HG02759 (cell line): ENCODE measurements around the gene ZMIZ1.

Experiments
- ATAC-seq: cut with Tn5 transposase; IDR thresholded peaks from one replicate; pipeline ENCODE4 v1.9.1; 2021; ENCODE audit warnings: mild to moderate bottlenecking, moderate library complexity; ENCODE audit not compliant: unreplicated experiment

Gene ZMIZ1

DNA sequence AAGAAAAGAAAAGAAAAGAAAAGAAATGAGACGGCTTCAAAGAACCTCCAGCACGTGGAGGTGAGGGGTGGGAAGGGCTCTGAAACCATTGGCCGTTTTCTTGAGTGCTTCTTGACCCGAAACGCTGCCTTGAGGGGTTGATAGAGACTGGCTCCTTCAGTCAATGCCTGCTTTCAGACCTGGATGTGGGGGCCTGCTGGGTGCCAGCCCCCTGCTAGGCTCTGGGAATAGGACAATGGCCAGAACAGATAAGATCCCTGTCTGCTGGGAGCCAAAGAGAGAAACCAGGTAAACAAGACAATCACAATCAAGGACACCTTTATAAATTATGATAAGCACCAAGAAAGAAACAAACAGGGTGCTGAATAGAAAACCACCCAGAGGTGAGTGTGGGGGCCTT, 27.7 kb downstream of the ZMIZ1 start:
- ATAC-seq, result no peak

DNA sequence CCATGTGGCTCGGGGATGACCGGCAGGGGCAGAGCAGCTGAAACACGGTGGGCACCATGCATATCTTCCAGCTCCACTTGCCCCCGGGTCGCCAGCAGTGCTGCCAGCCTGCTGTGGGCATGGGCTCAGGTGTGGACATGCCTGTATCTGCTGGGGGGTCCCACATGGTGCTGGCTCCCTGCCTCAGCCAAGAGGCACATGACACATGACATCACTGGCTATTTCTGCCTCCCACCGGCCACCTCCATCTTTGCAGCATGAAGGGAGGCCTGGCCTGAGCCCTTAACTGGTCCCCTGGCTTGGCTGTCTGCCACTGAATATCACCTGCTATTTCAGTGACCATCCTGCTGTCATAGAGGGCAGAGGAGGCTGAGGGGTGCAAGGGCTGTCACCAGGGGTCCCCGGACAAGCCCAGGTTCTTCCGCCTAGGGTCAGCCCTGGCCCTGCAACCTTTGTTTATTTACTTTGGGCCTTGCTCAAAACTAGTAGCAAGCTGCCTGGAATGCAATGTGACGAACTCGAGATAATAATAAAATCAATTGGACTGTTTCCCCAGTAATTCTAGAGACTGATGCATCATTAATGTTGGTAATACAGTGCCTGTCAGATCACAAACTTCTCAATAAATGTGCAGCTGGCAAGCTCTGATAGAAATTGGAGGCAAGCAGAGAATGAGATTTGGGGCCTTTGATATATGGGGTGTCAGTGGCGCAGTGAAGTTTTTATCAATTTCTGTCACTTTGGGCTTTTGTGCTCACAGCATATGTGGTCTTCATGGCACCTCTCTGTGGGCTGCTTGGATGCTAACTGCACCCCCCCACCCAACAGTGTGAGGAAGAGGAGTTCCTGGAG, 28.5 kb downstream of the ZMIZ1 start:
- ATAC-seq, result no peak

DNA sequence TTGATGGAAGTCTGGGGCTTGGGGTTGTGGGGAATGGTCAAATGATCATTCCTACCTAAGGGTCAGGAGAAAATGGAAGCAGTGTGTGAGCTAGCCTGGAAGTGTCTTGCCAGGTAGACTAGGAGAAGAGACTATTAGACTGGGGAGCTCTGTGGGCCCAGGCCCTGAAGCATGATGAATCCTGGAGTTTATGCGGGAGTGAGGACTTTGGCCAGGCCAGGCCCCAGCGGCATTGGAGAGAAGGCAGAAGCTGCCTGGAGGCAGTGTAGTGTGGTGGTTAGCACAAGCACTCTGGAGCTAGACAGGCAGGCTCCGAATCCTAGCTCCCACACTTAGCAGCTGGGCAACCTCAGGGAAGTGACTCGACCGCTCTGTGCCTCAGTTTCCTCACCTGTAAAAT, 29.3 kb downstream of the ZMIZ1 start:
- ATAC-seq, result no peak

DNA sequence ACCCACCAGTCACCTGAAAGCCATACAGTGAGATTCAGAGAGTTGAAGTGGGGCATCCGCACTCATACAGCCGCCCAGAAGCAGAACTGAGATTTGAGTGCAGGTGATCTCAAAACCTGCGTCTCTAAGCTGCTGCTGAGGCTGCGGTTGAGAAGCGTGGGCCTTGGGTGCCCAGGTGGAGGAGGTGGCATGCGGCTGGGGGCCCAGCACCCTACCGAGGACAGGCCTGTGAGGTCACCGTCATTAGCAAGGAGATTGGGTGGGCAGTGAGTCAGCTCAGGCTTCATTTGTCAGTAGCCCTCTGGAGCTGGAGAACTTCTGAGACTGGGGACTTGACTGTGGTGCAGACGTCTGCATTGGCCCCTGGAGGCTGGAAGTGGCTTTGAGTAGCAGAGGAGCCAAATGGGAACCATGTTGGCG, 29.8 kb downstream of the ZMIZ1 start:
- ATAC-seq, result peak; percentile 76

DNA sequence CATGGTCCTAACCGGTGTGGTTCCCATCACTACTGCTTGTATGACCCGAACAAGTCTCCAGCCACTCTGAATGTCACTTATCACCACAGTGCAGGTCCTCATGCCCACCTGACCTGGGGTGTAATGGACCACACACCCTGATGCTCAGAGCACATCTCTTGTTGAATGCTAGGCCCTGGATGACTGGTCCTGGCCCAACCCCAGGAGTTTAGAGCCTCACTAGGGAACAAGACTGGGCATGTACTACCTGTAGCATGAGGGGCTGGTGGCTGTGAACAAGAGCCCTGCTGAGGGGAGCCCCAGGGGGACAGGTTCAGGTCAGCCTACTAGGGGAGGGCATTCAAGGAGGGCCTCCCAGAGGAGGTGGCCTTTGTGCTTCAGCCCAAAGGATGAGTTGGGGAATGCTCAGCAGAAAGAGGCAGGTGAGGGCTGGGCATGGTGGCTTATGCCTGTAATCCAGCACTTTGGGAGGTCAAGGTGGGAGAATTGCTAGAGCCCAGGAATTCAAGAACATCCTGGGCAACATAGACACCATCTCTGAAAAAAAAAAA, 31.2 kb downstream of the ZMIZ1 start:
- no peak for ATAC-seq

DNA sequence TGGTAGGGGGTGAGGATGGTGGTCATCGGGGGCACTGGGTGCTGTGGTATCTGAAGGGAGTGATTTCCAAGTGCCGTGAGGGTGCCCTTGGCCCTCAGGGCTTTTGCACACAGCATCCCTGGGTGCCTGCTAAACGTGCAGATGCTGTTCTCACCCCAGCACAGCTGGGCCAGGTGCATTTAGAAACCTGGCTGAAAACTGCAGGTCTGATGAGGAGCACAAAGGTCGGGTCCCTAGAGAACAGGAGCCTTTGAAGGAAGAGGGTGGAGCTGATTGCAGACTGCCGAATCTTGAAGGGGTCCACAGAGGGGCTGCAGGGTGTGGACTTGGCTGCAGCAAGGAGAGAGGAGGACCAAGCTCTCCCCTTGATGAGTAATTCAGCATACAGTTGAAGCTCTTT, 32.0 kb downstream of the ZMIZ1 start:
- ATAC-seq, result no peak

DNA sequence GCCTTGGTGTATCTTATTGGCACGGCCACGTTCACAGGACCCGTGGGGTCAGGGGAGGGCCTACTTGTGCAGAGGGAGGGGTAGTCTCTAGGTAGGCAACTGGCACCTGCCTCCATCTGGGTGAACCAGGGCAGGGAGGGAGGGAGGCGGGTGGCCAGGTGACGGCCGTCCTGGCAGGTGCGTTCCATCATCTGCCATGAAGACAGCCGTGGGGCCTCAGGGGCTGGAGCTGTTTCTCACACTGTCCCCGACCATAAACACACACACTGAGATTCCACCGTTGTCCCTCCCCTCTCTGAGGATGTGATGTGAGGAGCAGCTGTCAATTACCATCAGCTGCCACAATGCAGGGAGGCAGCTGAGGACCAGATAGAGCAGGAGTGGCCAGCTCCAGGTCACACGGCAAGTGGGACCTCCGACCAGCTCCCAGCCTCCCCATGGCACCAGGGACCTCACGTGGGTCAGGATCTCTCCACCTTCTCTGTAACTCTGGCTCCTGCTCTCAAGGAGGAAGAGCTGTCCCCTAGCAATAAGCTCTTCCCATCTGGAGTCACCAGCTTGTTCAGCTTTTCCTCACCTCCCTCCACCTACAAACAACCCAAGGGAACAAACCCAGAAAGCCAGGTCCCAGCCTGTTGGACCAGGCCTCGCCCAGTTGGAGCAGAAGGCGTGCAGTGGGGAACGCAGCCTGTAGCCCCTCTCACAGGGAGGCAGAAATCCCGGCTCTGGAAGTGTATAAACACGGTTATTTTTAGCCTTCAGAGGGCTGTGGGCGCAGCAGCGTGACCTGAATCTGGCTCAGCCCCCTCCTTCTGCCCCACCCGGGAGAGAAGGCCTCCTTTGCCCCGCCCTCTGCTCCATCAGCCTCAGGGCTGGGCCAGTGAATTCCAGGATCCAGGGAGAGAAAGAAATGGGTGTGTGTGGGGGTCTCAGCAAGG, 33.1 kb downstream of the ZMIZ1 start:
- no peak for ATAC-seq

DNA sequence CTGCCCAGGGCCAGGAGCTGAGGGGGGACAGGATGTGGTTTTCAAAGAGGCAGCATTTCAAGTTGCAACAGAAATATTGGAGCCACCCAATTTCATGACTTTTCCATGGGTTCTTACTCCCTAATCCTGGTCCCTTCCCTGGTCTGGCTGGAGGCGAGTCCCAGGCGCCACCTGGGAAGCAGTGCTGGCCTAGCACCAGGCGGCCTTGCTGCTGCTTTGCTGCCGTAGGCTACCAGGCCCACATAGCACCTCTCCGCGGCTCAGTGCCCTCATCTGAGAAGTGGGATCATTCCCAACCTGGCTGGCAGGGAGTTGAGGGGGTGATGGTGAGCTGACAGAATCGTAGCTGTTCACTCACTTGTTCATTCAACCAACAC, 33.7 kb downstream of the ZMIZ1 start:
- no peak for ATAC-seq

DNA sequence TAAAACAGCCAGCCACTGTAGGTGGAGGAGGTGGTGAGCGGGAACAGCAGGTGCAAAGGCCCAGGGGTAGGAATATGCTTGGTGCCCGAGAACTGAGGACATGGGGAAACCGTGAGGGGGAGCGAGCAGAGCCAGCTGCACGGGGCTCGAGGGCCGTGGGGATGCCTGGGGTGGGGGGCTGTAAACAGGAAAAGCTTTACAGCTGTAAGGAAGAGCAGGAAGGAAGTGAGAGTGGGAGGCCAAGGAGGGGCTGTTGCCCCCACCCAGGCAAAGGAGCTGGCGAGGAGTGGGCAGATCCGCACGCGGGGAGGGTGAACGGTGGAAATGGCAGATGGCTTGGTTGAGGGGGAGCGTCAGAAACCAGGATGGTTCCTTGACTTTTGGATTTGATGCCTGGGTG, 34.4 kb downstream of the ZMIZ1 start:
- ATAC-seq, result no peak

DNA sequence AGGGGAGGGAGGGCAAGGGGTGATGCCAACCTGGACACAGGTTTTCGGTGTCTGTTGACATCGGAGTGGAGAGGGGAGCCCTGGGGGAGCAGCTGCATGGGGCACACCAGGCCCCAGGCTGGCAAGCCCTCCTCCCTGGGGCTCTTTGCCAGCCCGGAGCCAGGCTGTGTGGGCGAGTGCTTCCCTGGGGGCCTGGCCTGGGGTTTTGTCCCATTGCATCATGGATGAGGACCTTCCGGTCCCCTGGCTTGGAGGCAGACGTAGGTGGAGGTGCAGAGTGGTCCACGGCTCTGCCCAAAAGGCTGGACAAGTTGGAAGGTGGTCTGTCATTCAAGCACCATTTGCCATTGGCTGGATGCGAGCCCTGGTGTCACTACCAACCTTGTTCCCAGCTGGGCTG, 34.8 kb downstream of the ZMIZ1 start:
- ATAC-seq, result no peak

DNA sequence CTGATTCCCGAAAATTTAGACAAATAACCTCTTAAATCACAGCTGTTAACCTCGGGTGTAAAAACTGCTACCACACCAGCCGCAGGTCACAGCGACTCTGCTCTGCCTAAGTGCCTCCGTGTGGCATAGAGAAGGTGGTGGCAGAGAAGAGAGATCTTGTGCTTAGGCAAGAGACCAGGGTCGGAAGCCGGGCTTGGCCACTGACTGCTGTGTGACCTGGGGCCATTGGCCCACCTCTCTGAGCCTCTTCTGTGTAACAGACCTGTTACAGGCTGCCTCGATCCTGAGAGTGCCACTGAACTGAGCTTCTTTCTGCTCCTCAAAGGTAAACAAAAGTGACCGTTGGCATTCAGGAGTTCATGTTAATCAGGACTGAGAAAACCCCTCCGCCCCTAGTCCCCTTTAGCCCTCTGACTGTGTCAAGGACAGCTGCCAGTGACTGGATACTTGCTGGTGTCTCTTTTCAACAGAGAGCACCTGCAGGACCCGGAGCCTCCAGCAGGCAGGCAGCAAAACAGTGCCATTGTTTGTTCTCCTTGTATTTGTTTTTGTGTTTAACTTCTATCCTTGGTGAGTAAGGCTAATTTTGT, 36.5 kb downstream of the ZMIZ1 start:
- ATAC-seq, result no peak

DNA sequence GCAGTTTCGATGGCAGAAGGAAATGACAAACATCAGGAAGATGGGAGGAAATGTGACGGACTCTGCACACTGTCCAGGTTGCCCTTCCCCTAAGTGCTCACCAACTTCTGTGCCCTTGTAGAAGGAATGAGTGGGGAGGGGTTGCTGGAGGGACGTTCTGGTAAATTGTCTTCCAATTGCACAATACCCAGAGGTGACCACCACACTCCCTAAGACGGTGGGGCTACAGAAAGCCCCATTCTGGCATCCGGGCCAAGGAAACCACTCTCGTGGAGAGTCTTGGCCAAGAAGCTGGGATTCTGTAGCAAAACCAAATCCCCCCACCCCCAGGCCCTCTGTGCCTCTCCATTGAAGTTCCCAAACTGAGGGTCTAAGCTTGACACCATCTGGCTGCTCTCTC, 37.1 kb downstream of the ZMIZ1 start:
- ATAC-seq, result no peak

DNA sequence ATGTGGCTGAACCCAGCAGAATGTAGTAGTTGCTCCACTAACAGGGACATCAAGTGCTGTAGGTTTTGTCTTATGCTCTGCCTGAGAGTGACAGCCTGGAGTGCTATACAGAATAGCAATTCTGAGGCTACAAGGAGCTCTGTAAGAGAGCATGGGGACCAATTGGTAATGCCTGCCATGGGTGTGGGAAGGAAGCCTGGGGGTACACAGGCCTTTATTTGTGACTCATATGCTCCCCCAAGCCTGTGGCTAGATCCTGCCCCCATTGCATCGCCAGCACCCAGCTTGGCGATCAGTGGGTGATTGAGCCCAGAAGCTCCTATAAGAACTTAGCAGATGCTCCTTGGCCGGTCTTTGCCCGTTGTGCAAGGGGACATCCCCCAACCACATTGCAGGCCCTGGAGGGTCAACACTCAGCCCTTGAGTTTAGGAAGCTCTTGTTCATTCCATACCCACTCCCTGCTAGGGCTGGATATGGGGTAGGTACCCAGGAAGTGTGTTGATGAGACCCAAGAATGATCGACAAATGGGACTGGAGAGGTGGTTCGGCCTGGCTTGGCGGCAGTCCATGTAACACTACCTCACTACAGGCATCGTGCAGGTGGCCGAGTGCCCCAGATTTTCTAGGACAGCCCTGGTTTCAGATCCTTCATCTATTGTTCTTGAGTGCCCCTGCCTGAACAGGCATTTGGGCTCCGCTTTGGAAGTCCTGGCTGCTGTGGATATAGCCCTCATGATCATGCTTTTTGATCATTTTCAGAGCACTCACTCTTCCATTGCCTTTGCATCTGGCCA, 37.7 kb downstream of the ZMIZ1 start:
- no peak for ATAC-seq

DNA sequence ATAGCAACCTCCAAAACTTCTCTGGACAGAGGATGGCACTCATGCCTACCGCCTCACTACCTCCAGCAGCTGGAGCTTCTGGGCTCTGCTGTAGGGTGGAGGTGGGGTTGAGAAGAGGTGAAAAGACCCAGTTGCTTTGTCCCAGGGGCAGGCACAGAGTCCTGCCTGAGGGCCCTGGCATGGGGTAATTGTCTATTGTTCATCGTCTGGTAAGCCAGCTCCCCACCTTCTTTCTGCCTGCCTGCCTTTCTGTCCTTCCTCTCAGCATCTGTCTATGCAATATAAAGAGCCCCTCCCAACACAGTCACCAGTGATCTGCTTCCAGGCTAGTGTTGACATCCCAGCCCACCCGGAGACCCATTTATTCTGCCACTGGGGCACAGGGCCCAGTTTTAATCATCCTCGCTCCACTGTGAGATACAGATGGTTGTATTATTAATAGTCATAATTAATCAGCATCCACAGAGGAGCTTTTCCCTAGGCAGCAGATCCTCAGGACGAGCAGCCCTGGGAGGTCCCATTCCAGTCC, 39.0 kb downstream of the ZMIZ1 start:
- ATAC-seq, result no peak

DNA sequence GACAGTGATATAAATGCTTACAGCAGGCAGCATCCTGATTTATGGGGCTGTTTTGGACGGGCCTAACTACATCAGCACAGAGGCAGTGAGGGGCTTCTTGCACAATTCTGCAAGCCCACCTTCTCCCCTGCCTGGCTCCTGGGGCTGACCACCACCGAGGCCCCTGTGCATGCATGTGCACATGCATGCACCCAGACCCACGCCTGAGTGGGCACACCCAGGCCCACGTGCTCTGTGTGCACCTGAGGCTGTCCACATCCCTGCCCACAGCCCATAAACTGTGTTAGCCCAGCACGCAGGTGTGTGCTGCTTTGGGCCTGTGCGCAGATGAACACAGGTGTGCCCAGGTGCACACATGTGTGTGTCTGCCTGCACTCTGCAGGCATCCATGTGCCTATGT, 40.0 kb downstream of the ZMIZ1 start:
- ATAC-seq, result no peak

DNA sequence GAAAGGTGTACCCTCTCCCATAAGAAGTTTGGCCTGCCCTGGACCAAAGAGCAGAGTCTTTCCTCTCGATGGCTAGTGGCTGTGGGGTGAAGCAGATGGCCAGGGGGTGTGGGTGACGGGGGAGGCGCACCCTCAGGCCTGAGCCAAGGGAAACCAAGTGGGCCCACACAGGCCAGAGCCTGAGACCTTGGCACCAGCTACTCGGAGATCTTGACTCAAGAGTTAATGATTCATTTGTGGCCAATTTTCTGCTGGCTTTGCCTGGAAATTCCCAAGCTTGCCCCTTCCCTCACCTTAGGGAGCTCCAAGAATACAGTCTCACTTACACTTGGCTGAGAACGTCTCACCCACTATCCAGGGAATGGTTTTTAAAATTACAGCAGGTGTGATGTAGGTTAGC, 42.7 kb downstream of the ZMIZ1 start:
- ATAC-seq, result no peak

DNA sequence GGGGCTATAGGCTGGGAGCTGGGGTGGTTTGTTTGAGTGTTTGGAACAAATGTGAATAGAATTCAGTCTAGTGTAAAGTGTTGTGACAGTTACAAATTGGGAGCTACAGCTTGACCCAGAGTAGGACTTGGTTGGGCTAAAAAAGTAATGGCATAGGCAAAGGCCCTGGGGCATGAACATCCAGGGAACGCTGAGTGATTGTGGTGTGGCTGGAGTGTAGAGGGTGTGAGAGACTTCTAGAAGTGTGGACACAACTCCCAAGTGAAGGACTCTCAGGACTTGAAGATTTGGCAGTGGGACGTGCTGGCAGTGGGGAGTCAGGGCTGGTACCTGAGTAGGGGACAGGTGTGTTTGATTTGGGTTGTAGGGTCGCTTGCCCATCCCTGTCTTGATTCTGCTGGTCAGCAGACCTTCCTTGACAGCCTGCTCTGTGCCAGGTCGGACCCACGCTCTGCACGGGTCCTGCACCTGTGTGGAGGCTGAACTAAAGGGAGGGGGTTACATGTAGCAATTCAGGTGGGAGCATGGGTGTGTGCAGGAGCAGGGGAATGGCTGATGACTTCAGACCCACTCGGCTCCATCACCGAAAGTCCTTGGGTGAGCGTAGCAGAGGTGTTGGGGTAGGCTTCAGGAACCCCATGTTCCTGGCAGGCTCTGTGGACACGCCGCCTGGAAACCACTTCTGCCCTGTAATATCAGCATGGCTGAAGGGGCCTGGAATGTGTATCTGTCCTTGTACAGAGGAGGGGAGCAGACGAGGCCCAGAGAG, 43.3 kb downstream of the ZMIZ1 start:
- no peak for ATAC-seq

DNA sequence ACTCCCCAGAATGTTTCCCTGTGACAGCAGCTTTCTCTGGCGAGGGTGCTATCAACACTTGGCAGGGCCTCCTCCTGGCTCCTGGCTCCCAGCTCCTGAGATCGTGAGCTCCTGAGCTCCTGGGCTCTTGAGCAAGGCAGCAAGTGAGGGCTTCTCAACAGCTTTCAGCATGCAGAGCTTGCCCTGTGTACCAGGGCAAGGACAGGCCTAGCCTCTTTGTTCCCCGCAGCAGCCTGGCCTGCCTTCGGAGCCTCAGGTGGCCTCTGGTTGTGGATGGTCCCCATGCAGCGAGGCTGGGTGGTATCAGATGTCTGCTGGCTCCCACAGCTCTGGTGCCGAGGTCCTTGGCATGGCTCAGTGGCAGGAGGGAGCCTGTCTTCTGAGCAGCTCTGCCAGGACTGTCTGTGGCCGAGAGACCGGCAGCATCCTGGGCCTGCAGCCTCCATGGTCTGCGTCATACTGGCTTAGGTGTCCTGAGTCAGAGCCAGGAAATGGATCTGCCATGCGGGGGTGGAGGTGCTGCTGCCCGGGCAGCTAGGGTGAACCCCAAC, 44.2 kb downstream of the ZMIZ1 start:
- ATAC-seq, result no peak

DNA sequence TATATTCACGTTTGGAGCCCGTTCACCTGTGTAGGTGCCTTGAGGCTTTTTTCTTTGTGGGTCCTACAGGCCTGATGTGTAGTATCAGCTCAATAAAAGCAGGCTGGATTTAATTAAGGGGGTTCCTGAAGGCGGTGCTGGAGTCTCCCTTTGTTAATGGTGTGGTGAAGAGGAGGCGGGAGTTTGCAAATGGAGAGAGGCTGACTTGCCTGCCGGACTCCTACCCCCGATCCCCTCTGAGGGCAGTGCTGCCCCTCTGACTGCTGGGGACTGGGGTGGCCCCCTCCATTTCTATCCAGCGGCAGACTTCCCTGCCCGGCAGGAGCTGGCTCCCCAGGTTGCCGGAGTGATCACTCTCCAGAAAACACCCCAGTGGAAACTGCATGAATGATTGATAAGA, 45.1 kb downstream of the ZMIZ1 start:
- no peak for ATAC-seq
